Heart left ventricle (tissue), 16 donors: ENCODE results near the gene CRIM1. TPM values are rescaled to one million over a fixed set of nuclear protein-coding genes. Genes with fewer than 3 reads are reported as not detected.

Experiments used
- ATAC-seq, 4 donors: fragments of 200-7000 bp; cut with Tn5 transposase; one replicate each; pipeline ENCODE4 v1.9.1; 2020 to 2022; ENCODE audit warnings: moderate library complexity in 4 of 4, mild to moderate bottlenecking in 3 of 4, moderate number of reproducible peaks in 1 of 4
- DNase-seq, 5 donors: peaks; one replicate each; pipeline ENCODE4 v3.0.0-alpha.2; 2020
- H3K27ac ChIP-seq, 12 donors: fragments of 200-600 bp; sonication (generic) in 4 of 12; one replicate each; pipeline versions ENCODE4 v1.5.0 to v1.8.0; 2016 to 2022; ENCODE audit warnings: mild to moderate bottlenecking in 2 of 12
- H3K27me3 ChIP-seq, 9 donors: fragments of 200-600 bp; sonication (generic) in 2 of 9; one replicate each; pipeline versions ENCODE4 v1.5.1 to v1.8.0; 2016 to 2022; ENCODE audit warnings: mild to moderate bottlenecking in 3 of 9
- H3K36me3 ChIP-seq, 9 donors: fragments of 200-600 bp; sonication (generic) in 2 of 9; one replicate each; pipeline versions ENCODE4 v1.5.0 to v1.8.0; 2018 to 2022; ENCODE audit warnings: mild to moderate bottlenecking in 2 of 9
- H3K4me1 ChIP-seq, 12 donors: fragments of 200-600 bp; sonication (generic) in 4 of 12; one replicate each; pipeline versions ENCODE4 v1.5.0 to v1.8.0; 2016 to 2022; ENCODE audit warnings: mild to moderate bottlenecking in 3 of 12
- H3K4me3 ChIP-seq, 12 donors: fragments of 200-600 bp; sonication (generic) in 4 of 12; one replicate each; pipeline versions ENCODE4 v1.5.0 to v1.8.0; 2017 to 2022; ENCODE audit warnings: mild to moderate bottlenecking in 9 of 12, moderate library complexity in 4 of 12
- H3K9me3 ChIP-seq, 12 donors: fragments of 200-600 bp; sonication (generic) in 4 of 12; one replicate each; pipeline versions ENCODE4 v1.5.0 to v1.8.0; 2016 to 2022; ENCODE audit warnings: mild to moderate bottlenecking in 1 of 12
- CTCF ChIP-seq, 12 donors: fragments of 200-600 bp; sonication (generic) in 4 of 12; IDR thresholded peaks; one replicate each; pipeline versions ENCODE4 v1.5.0 to v1.8.0; 2018 to 2022; ENCODE audit warnings: antibody characterized with exemption in 12 of 12, mild to moderate bottlenecking in 5 of 12
- POLR2A ChIP-seq, 2 donors: fragments of 450-650 bp; IDR thresholded peaks; one replicate each; pipeline ENCODE4 v1.6.1; 2017; ENCODE audit warnings: antibody characterized with exemption in 2 of 2, mild to moderate bottlenecking in 2 of 2, moderate library complexity in 2 of 2
- WGBS, 4 donors: extraction: QIAGEN DNeasy Blood & Tissue Kit in 2 of 4; methylation state at CpG; one replicate each; pipeline versions ENCODE4 v1.1.5 to v1.1.7; 2013 to 2018; 5-methylcytosine and 5-hydroxymethylcytosine counted together
- intact Hi-C, 10 donors: fragments of 100-400 bp; cut with DNase I; formaldehyde crosslinking; loops; one replicate each; pipeline versions ENCODE4 v1.11.1 to v1.14.2; 2022
- polyA plus RNA-seq, 2 donors: library from polyadenylated mRNA; stranded (reverse); fragments of 200-250 nt; gene quantifications; one replicate each; pipeline ENCODE4 v1.2.3, GENCODE V29; 2013
- total RNA-seq, 9 donors: library from RNA; depleted of rRNA in 2 of 9; stranded (reverse); fragments of >200 nt in 2 of 9; fragmentation: NEBNext Ultra II Directional in 3 of 9; extraction: Animal tissue kit (Norgen Biotek cat#: 25700) in 3 of 9; gene quantifications; one replicate each; pipeline versions ENCODE4 v1.1.0 to v1.2.4, GENCODE V29; 2016 to 2023
- donor health status: ischemic (EF 13 %, LVEDD 7.1; RV severe dilation, severe dysfunction).
- donor health status: healthy with polysubstance abuse.
- donor health status: DM: no; HTN: yes; CAD: no.
- donor health status: DM: no; HTN: no; CAD: no.
- donor health status: ischemic (EF 25% LVEDD 6.9; RV normal size, moderate dysfunction).
- donor health status: ischemic (EF 25% LVEDD 5.7; RV mildly dilated, moderate dysfunction).
- donor health status: healthy.
- donor health status: DM: yes; HTN: yes; CAD: no.
- donor health status: ischemic (EF 35%, LVEDD 5.7; RV mildly dilated, moderate dysfunction).
- donor health status: nonischemic (EF 11% LVEDD 7.7; RV severe dilation, severe dysfunction).
- donor health status: DM: yes; HTN: yes; CAD: no.
- donor health status: PGD.
- donor health status: ischemic (EF 29% LVEDD 5.4; RV normal size, mild dysfunction).
- donor health status: nonischemic (EF 23%, LVEDD 6.1; RV moderate dilation, normal function).

CRIM1 gene
- total and polyA plus RNA-seq, 11 donors = 14.7 to 120 (median 81.8) TPM

GRCh38 chr2:36538335-36538734 is 182.8 kb downstream of the CRIM1 start:
- H3K36me3 ChIP-seq = peaks cover 0 to 70% (median 17%) of the 10 kb centered on the region in 9 donors
- H3K4me1 ChIP-seq = peaks cover 0 to 31% (median 17%) of the 10 kb centered on the region in 12 donors
- no peak overlapping the region for H3K4me3 ChIP-seq
- DNase-seq (peak in 4 of 5 donors; percentile 30 to 36 (median 34)), ATAC-seq (peak; percentile 36 to 57 (median 52))
- H3K27ac ChIP-seq = no peak overlapping the region
- WGBS, 4 donors = 45 to 61% (median 55%) methylated on average over 5 of the region's 5 CpGs
- no peaks in the 10 kb centered on the region for H3K27me3 ChIP-seq
- no peak for TF ChIP-seq POLR2A (IDR thresholded peaks at IDR 0.05)
- no peak for TF ChIP-seq CTCF (IDR thresholded peaks at IDR 0.05)
- intact Hi-C loops = loop anchor here in 4 of 10 donors (10.0 kb wide), 2 partner anchors 116 to 126 kb away; no protein-coding TSS in a partner anchor
- H3K9me3 ChIP-seq = no peaks in the 10 kb centered on the region

GRCh38 chr2:36539631-36540030 is 184.1 kb downstream of the CRIM1 start:
- ATAC-seq = no peak
- intact Hi-C loops = loop anchor here in 4 of 10 donors (10.0 kb wide), 2 partner anchors 115 to 125 kb away; no protein-coding TSS in a partner anchor

GRCh38 chr2:36540986-36541754 is 185.6 kb downstream of the CRIM1 start:
- 82 to 87% (median 86%) methylated on average over 11 of the region's 11 CpGs for WGBS, 4 donors
- ATAC-seq (no peak), DNase-seq (no peak)
- no peak for TF ChIP-seq CTCF (IDR thresholded peaks at IDR 0.05)
- no peak for TF ChIP-seq POLR2A (IDR thresholded peaks at IDR 0.05)
- Histone ChIP-seq H3K4me1 (peaks cover 0 to 31% (median 17%) of the 10 kb centered on the region in 12 donors), H3K4me3 (no peak overlapping the region), H3K27ac (peak overlapping the region in 11 of 12 donors; percentile 8 to 73 (median 37)), H3K36me3 (peaks cover 0 to 89% (median 37%) of the 10 kb centered on the region in 9 donors), H3K27me3 (no peaks in the 10 kb centered on the region), H3K9me3 (no peaks in the 10 kb centered on the region)
- intact Hi-C loops = no loop called here

More at GRCh38 chr2:36539631-36540030, 184.1 kb downstream of the CRIM1 start:
- Histone ChIP-seq H3K4me3 (no peak overlapping the region), H3K4me1 (peaks cover 0 to 31% (median 17%) of the 10 kb centered on the region in 12 donors), H3K27me3 (no peaks in the 10 kb centered on the region), H3K27ac (no peak overlapping the region), H3K36me3 (peaks cover 0 to 83% (median 23%) of the 10 kb centered on the region in 9 donors), H3K9me3 (no peaks in the 10 kb centered on the region)
- WGBS, 4 donors = 96 to 98% (median 98%) methylated on average over 7 of the region's 7 CpGs
- no peak for DNase-seq
- TF ChIP-seq CTCF (IDR thresholded peaks at IDR 0.05) (no peak), POLR2A (IDR thresholded peaks at IDR 0.05) (no peak)

GRCh38 chr2:36541891-36542595 is 186.5 kb downstream of the CRIM1 start:
- peaks cover 0 to 31% (median 17%) of the 10 kb centered on the region in 12 donors for H3K4me1 ChIP-seq
- DNase-seq = no peak
- no peak overlapping the region for H3K4me3 ChIP-seq
- ATAC-seq = peak in 3 of 4 donors; percentile 64 to 89 (median 84)
- peaks cover 0 to 90% (median 44%) of the 10 kb centered on the region in 9 donors for H3K36me3 ChIP-seq
- no peaks in the 10 kb centered on the region for H3K9me3 ChIP-seq
- intact Hi-C loops = no loop called here
- no peak for TF ChIP-seq POLR2A (IDR thresholded peaks at IDR 0.05)
- no peak for TF ChIP-seq CTCF (IDR thresholded peaks at IDR 0.05)
- H3K27ac ChIP-seq = peak overlapping the region in 11 of 12 donors; percentile 8 to 73 (median 37)
- no peaks in the 10 kb centered on the region for H3K27me3 ChIP-seq
- 47 to 60% (median 55%) methylated on average over 4 of the region's 4 CpGs for WGBS, 4 donors
